Measurements from ENCODE around the gene DISC1. TPM values are rescaled to one million over a fixed set of nuclear protein-coding genes. Genes with fewer than 3 reads are reported as not detected.

The DISC1 gene
- total RNA-seq, 2 experiments from 2014 or later = 19.8 to 20.0 TPM

DNA sequence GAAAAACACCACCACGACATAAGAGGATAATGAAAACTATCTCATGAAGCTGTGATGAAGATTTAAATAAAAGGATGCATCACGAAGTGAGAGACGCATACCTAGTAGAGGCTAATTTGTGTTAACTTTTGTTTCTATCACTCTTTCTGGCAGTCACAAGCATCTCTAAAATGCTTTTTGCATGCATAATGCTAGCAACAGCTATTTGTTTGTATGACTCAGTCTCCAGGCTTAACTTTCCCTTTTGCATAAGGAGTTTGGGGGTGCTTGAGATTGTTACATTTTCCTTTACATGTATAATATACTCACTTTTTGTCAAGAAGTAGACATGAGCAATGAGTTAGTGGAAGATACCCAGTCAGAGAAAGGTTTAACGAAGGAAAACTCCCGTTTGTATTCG lies 385.4 kb downstream of the DISC1 start:
- Histone ChIP-seq H3K4me1 (ENCODE audit: insufficient read depth, low read length) (no peaks in the 10 kb centered on the region), H3K36me3 (ENCODE audit: insufficient read depth, low read length) (no peaks in the 10 kb centered on the region), H3K9me3 (ENCODE audit: control insufficient read depth in 1 of 2, insufficient read depth in 1 of 2, low read length in 2 of 2) (no peaks in the 10 kb centered on the region), H3K27ac (ENCODE audit: low read depth in 1 of 2, low read length in 2 of 2) (no peak overlapping the region), H3K4me3 (ENCODE audit: low read length) (no peak overlapping the region), H3K27me3 (ENCODE audit: control insufficient read depth in 1 of 2, insufficient read depth in 2 of 2, low read length in 2 of 2) (no peaks in the 10 kb centered on the region)
- DNase-seq = no peak
- no peaks in the 10 kb centered on the region for H3K27me3 Mint-ChIP-seq
- no peak overlapping the region for H3K4me3 Mint-ChIP-seq
- peaks cover 43% of the 10 kb centered on the region for H3K36me3 Mint-ChIP-seq (ENCODE audit: low read depth)
- POLR2A ChIA-PET = interaction anchor here (1.1 kb wide), 1 partner anchor 31 kb away, joined by 3 read pairs; no protein-coding TSS in a partner anchor
- ATAC-seq (ENCODE audit: poor library complexity) = no peak
- no peaks in the 10 kb centered on the region for H3K4me1 Mint-ChIP-seq (ENCODE audit: low read depth)
- H3K27ac Mint-ChIP-seq = no peak overlapping the region
- H3K9me3 Mint-ChIP-seq = no peaks in the 10 kb centered on the region
- CTCF ChIA-PET = no interaction called here
- intact Hi-C loops (cut with DNase I, micrococcal nuclease) = no loop called here
- TF ChIP-seq, protein P1, sequence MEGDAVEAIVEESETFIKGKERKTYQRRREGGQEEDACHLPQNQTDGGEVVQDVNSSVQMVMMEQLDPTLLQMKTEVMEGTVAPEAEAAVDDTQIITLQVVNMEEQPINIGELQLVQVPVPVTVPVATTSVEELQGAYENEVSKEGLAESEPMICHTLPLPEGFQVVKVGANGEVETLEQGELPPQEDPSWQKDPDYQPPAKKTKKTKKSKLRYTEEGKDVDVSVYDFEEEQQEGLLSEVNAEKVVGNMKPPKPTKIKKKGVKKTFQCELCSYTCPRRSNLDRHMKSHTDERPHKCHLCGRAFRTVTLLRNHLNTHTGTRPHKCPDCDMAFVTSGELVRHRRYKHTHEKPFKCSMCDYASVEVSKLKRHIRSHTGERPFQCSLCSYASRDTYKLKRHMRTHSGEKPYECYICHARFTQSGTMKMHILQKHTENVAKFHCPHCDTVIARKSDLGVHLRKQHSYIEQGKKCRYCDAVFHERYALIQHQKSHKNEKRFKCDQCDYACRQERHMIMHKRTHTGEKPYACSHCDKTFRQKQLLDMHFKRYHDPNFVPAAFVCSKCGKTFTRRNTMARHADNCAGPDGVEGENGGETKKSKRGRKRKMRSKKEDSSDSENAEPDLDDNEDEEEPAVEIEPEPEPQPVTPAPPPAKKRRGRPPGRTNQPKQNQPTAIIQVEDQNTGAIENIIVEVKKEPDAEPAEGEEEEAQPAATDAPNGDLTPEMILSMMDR (IDR thresholded peaks at IDR 0.05) = no peak

DNA sequence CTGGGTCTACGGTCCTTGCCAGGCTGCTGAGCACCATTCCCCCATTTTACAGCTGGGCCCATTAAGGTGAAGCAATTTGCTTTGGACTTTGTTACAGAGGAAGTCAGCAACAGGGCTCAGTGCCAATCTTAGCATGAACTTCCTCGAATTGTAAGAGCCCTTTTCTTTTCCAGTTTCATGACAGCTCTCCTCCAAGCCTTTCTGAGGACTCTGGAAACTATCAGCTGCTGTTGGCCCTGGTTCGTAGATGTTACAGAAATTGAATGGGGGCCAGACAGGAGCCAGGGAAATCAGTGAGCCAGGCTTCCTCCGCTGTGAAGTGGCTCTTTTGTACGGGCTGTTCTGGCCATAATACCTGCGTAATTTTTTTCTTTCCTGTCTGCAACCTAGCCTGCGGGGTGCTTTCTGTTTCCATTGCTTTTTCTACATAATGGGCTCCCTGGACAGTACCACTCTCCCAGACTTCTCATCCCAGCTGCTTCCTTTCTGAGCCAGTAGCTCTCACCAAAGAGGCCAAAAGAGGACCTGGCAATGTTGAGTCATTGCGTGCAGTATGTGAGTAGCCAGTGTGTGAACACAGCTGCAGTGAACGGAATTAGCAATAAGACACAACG lies 386.3 kb downstream of the DISC1 start:
- DNase-seq (no peak), ATAC-seq (ENCODE audit: poor library complexity) (no peak)
- no peaks in the 10 kb centered on the region for H3K9me3 Mint-ChIP-seq
- CTCF ChIA-PET = no interaction called here
- intact Hi-C loops (cut with DNase I, micrococcal nuclease) = no loop called here
- peaks cover 38% of the 10 kb centered on the region for H3K36me3 Mint-ChIP-seq (ENCODE audit: low read depth)
- no peak overlapping the region for H3K27ac Mint-ChIP-seq
- H3K27ac ChIP-seq (ENCODE audit: low read depth in 1 of 2, low read length in 2 of 2) = no peak overlapping the region
- no peaks in the 10 kb centered on the region for H3K27me3 ChIP-seq (ENCODE audit: control insufficient read depth in 1 of 2, insufficient read depth in 2 of 2, low read length in 2 of 2)
- POLR2A ChIA-PET = no interaction called here
- no peaks in the 10 kb centered on the region for H3K4me1 Mint-ChIP-seq (ENCODE audit: low read depth)
- H3K4me3 ChIP-seq (ENCODE audit: low read length) = no peak overlapping the region
- no peaks in the 10 kb centered on the region for H3K27me3 Mint-ChIP-seq
- TF ChIP-seq, protein P1 (IDR thresholded peaks at IDR 0.05) = no peak
- no peak overlapping the region for H3K4me3 Mint-ChIP-seq
- no peaks in the 10 kb centered on the region for H3K4me1 ChIP-seq (ENCODE audit: insufficient read depth, low read length)
- H3K36me3 ChIP-seq (ENCODE audit: insufficient read depth, low read length) = no peaks in the 10 kb centered on the region
- no peaks in the 10 kb centered on the region for H3K9me3 ChIP-seq (ENCODE audit: control insufficient read depth in 1 of 2, insufficient read depth in 1 of 2, low read length in 2 of 2)

DNA sequence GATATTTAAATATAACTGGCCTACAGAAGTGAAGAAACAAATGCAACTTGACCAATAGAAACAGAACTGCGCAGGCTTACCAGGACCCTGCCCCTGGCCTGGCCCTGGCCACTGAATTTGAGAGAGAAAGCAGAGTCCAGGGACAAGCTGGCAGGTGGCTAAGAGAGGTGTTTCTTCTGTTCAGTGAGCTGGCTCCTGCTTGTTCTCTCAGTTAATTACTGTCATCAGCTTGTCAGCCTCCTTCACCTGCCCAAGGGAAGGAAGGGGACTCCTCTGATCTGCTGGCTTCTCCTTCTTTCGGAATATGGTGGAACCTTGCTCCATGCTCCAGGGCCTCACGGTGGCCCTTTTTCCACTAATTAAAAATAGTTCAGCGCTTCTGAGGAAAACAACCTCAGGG lies 388.4 kb downstream of the DISC1 start:
- no peaks in the 10 kb centered on the region for H3K27me3 ChIP-seq (ENCODE audit: control insufficient read depth in 1 of 2, insufficient read depth in 2 of 2, low read length in 2 of 2)
- H3K4me3 ChIP-seq (ENCODE audit: low read length) = no peak overlapping the region
- H3K4me1 ChIP-seq (ENCODE audit: insufficient read depth, low read length) = no peaks in the 10 kb centered on the region
- intact Hi-C loops (cut with DNase I, micrococcal nuclease) = no loop called here
- H3K4me3 Mint-ChIP-seq = no peak overlapping the region
- ChIA-PET CTCF (no interaction called here), POLR2A (no interaction called here)
- no peaks in the 10 kb centered on the region for H3K9me3 ChIP-seq (ENCODE audit: control insufficient read depth in 1 of 2, insufficient read depth in 1 of 2, low read length in 2 of 2)
- H3K4me1 Mint-ChIP-seq (ENCODE audit: low read depth) = no peaks in the 10 kb centered on the region
- no peak overlapping the region for H3K27ac Mint-ChIP-seq
- ATAC-seq (ENCODE audit: poor library complexity) (no peak), DNase-seq (no peak)
- H3K27ac ChIP-seq (ENCODE audit: low read depth in 1 of 2, low read length in 2 of 2) = no peak overlapping the region
- TF ChIP-seq, protein P1 (IDR thresholded peaks at IDR 0.05) = no peak
- no peaks in the 10 kb centered on the region for H3K36me3 ChIP-seq (ENCODE audit: insufficient read depth, low read length)
- peaks cover 26% of the 10 kb centered on the region for H3K36me3 Mint-ChIP-seq (ENCODE audit: low read depth)
- H3K9me3 Mint-ChIP-seq = no peaks in the 10 kb centered on the region
- no peaks in the 10 kb centered on the region for H3K27me3 Mint-ChIP-seq

Measured in CD4-positive, alpha-beta T cell (primary cell).